HG03064 (cell line): ENCODE data around the gene EPHB4.
A peak's percentile ranks its signal among the peaks of the same experiment; 100 is the strongest.
"Not testable (repeated sequence)": the region's sequence is repeated elsewhere in the genome, so short reads cannot be mapped to it uniquely, and the experiment has no call there.

Source experiments
- ATAC-seq: cut with Tn5 transposase; IDR thresholded peaks from one replicate; pipeline ENCODE4 v1.9.1; 2021; ENCODE audit warnings: low read depth; ENCODE audit not compliant: unreplicated experiment

EPHB4 gene

DNA sequence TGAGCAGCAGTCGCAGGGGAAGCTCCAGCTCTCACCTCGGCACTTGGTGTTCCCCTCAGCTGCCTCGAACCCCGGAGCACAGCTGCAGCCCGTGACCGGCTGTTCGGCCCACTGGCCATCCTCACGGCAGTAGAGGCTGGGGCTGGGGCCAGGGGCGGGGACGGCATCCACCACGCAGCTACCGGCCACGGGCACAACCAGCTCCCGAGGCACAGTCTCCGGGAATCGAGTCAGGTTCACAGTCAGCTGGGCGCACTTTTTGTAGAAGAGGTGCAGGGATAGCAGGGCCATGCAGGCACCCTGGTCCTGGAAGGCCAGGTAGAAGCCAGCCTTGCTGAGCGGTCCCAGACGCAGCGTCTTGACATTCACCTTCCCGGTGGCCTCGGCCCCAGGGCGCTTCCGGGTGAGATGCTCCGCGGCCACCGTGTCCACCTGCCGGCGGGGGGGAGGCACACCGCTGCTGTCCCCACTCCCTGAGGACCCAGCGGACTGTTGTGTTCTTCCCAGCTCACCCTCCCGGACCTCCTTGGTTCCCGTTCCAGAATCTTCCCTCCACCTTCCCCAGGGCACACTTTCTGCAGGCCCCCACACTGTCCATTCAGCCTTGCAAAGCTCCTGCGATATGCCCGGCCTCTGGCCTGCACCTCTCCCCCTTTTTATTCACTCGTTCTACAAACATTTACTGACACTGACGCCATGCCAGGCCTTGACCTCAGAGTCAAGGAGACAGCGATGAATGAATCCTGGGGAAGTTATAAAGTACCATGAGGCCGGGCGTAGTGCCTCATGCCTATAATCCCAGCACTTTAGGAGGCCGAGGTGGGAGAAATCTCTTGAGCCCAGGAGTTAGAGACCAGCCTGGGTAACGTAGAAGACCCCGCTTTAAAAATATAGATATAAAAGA, 4.8 kb downstream of the EPHB4 start:
- ATAC-seq: no peak

DNA sequence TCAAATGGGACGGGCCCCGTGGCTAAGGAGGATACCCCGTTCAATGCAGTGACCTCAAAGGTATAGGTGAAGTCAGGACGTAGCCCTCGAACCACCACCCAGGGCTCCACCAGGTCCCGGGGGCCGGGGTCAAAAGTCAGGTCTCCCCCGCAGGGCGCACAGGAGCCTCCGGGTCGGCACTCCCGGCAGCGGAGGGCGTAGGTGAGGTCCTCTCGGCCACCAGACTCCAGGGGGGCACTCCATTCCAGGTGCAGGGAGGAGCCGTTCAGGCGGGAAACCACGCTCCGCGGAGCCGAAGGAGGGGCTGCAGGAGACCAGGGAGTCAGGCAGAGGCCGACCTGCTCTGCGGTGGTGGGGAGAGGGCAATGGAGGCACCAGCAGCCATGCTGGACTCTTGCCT, 7.7 kb downstream of the EPHB4 start:
- no peak for ATAC-seq

DNA sequence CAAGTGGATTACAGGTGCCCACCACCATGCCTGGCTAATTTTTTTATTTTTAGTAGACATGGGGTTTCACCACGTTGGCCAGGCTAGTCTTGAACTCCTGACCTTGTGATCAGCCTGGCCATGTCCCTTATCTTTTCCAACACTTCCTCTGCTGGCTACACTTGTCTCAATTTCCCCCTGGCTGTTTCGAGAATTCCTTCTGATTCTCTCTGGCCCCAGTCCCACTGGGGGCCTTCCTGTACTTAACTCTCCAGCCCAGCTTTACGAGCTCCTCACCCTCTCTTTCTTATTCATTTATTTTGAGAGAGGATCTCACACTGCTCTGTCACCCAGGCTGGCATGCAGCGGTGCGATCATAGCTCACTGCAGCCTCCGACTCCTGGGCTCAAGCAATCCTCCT, 8.5 kb downstream of the EPHB4 start:
- no peak for ATAC-seq

DNA sequence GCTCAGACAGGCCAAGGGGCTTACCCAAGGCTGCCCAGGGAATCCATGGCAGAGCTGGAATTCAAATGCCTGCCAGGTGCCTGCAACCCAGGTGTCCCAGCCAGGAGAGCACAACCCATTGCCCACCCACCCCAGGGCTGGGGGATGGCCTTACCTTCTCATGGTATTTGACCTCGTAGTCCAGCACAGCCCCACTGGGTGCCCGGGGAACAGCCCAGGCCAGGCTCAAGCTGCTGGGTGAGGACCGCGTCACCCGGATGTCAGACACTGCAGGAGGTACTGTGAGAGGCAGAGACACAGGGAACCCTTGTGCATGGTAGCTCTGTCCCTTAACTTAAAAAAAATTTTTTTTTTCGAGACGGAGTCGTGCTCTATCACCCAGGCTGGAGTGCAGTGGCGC, 9.0 kb downstream of the EPHB4 start:
- ATAC-seq: no peak

DNA sequence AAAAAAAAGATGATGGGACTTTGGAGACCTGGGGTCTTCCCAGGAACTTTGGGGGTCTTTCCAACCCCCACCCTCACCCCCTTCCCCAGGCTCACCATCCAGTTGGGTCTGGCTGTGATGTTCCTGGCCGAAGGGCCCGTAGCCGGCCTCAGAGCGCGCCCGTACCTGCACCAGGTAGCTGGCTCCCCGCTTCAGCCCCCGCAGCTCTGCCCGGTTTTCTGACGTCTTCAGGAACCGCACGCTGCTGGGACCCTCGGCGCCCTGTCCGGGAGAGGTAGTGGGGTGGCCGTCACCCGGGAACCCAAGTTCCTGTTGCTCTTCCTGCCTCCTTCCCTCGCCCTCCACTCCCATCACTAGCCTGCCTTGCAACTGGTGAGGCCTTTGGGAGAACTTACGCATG, 10.2 kb downstream of the EPHB4 start:
- ATAC-seq: no peak

DNA sequence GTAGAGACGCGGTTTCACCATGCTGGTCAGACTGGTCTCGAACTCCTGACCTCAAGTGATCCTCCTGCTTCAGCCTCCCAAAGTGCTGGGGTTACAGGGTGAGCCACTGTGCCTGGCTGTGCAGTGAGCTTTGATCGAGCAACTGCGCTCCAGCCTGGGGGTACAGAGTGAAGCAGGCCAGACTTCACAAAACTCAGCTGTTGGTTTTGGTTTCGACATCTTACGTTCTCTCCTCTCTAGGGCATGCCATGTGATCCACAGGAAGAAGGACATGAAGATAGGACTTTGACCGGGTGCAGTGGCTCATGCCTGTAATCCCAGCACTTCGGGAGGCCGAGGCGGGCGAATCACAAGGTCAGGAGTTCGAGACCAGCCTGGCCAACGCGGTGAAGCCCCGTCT, 10.8 kb downstream of the EPHB4 start:
- ATAC-seq: not testable (repeated sequence)

DNA sequence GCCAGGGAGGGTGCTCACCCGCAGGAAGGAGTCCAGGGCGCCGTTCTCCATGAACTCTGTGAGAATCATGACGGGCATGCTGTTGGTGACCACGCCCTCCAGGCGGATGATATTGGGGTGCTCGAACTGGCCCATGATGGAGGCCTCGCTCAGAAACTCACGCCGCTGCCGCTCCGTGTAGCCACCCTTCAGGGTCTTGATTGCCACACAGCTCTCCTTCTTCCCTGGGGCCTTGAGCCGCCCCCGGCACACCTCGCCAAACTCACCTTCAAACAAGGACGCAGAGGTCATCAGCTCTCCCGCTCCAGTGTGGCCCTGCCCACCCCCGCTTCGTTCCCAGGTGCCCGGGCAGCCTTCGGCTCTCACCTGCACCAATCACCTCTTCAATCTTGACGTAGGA, 14.6 kb downstream of the EPHB4 start:
- ATAC-seq: no peak

DNA sequence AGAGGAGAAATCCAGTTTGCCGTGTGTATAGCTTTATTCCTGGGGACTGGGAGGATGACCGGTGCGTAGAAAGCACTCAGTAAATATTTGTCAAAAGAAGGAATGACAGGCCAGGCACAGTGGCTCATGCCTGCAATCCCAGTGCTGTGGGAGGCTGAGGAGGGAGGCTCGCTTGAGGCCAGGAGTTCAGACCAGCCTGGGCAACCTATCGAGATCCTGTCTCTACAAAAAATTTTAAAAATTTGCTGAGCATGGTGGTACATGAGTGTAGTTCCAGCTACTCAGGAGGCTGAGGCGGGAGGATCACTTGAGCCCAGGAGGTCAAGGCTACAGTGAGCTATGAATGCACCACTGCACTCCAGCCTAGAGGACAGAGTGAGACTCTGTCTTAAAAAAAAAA, 15.8 kb downstream of the EPHB4 start:
- no peak for ATAC-seq

DNA sequence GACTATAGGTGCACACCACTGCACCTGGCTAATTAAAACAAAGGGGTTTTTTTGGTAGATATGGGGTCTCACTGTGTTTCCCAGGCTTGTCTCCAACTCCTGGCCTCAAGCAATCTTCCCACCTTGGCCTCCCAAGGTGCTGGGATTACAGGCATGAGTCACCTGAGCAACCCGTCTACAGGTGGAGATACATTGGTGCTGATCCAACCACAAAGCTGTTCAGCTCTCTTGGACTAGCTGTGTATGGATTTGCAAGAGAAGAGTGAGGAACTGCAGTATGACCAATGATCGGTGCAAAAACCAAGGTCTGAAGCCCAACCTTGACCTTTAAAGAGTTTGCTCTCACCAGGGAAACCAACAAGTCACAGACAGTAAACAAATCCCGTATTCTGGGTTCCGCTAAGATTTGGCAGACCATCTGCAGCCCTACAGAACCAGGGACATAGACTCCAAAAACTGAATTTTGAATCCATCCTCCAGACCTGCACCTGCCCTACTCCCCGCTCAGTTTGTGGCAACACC, 18.9 kb downstream of the EPHB4 start:
- ATAC-seq: no peak

DNA sequence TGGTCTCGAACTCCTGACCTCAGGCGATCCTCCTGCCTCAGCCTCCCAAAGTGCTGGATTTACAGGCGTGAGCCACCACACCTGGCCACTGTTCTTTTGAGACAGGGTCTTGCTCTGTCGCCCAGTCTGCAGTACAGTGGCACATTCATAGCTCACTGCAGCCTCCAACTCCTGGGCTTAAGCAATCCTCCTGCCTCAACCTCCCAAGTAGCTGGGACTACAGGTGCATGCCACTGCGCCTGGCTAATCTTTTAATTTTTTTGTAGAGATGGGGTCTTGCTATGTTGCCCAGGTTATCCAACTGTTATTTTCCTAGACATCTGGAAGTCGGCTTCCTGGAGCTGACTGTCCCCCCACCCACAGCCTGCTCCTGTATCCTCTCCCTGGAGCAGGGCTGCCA, 20.4 kb downstream of the EPHB4 start:
- not testable (repeated sequence) for ATAC-seq

DNA sequence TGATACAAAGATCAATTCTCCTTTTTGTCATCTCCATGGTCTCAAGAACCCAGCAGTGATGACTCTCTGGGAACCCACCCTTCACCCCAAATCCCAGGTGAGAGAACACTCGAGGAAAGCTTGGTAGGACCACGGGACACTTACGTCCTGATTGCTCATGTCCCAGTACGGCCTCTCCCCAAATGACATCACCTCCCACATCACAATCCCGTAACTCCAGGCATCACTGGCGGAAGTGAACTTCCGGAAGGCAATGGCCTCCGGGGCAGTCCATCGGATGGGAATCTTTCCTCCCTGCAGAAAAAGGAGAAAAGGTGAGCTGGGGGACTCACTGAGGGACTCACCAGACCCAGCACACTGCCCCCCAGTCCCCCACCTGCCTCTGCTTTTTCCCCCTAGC, 21.0 kb downstream of the EPHB4 start:
- no peak for ATAC-seq

DNA sequence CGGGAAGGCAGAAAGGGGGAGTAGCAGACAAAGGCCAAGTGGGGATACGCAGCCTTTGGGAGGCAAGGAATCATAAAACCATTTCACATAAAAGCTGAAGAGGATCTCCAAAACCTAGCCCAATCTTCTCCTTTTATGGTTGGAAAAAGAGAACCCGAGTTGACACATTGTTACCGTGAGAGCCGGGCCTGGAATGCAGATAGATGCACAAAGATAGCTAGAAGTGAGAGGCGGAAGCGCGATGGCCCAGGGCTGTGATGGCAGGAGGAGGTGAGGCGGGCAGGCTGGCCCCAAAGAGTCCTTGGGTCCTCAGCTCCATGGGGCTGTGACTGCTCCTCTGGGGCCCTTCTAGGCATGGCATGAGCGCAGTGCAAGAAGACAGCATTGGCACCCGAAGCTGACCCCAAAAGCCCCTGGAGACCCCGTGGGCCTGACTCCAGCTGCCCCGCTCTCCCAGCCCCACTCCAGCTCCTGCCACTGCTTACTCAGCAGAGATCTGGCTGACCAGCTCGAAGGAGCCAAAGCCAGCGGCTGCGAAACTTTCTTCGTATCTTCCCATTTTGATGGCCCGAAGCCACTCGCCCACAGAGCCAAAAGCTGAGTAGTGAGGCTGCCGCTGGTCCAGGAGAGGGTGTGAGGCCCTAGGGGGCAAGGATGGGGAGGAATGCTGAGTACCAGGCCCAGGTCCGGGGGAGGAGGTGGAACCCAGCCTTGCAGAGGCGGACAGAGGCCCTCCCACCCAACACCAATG, 22.5 kb downstream of the EPHB4 start:
- ATAC-seq: no peak

DNA sequence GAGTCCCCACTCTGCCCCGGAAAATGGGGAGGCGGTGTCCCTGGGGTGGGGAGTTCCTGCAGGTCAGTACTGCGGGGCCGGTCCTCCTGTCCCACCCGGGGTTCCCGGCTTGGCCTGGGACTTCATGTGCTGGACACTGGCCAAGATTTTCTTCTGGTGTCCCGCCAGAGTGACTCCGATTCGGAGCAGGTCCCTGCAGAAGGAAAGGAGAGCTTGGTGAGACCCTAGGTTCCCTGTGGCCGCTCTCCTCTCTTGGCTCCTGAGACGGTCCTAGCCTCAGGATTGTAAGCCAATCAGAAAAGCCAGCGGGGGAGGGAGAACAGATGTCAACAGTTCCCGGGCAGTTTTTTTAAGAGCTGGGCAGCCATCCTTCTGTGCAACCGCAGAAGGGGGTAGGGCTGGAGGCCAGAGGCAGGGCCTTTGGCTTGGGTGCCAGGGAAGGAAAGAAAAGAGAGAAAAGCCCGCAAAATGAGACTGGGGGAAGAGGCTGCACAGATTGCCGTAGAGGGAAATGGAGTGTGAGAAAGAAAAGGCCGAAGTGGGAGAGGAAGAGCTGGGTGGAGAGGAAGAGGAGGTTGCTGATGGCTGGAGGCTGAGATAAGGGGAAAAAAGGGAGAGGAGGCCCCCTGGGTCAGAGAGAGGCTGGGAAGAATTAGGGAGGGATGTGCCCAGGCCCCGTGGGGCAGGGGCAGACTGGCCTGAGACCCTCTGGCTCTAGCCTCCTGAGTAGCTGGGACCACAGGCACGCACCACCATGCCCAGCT, 23.7 kb downstream of the EPHB4 start:
- peak; percentile 89 for ATAC-seq

DNA sequence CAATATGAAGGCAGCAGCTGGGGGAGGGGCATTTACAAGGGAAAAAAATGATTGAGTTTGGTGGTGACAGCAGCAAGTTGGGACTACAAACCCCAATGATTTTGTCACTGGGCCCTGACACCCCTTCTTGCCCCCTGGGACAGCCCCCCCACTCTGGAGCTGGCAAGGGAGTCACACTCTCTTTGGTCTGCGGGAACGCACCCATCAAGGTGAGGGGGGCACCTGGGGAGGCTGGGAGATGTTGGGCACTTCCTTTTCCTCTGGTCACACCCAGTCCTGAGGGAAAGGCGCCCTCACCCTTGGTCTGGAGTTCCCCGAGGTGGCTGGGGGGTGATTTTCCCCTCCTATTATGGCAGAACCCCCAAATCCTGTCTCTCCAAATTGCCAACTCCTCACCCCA, 24.4 kb downstream of the EPHB4 start:
- ATAC-seq: no peak

DNA sequence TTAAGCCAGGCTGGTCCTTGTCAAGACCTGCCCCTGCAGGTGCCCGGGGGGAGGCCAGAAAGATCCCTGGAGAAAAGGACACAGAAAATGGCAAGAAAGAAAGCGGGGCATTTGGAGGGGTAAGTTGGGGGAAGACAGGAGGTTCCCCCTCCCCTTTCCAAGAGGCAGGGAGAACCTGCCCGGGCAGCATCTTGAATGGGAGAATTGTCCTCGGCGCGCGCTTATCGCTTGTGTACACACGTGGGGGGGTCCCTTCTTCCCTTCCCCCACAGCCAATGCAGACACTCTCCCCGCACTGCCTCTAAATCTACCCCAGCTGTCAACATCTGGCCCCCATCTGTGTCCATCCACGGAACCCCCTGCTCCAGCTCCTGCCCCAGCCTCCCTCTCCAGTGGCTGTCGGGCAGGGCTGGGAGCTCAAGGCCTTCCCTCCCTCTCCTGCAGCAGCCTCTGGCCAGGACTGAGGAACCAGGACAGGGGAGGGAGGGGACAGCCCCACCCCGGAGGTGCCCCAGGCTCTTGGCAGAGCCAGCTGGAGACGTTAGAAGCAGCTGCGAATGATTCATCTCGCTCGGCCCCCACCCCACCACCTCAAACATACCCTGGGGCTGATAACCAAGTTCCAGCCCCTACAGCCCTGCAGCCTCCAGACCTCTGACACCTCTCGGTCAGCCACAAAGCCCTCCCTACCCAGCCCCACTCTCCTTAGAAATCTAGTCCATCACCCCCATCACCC, 25.3 kb downstream of the EPHB4 start:
- no peak for ATAC-seq

DNA sequence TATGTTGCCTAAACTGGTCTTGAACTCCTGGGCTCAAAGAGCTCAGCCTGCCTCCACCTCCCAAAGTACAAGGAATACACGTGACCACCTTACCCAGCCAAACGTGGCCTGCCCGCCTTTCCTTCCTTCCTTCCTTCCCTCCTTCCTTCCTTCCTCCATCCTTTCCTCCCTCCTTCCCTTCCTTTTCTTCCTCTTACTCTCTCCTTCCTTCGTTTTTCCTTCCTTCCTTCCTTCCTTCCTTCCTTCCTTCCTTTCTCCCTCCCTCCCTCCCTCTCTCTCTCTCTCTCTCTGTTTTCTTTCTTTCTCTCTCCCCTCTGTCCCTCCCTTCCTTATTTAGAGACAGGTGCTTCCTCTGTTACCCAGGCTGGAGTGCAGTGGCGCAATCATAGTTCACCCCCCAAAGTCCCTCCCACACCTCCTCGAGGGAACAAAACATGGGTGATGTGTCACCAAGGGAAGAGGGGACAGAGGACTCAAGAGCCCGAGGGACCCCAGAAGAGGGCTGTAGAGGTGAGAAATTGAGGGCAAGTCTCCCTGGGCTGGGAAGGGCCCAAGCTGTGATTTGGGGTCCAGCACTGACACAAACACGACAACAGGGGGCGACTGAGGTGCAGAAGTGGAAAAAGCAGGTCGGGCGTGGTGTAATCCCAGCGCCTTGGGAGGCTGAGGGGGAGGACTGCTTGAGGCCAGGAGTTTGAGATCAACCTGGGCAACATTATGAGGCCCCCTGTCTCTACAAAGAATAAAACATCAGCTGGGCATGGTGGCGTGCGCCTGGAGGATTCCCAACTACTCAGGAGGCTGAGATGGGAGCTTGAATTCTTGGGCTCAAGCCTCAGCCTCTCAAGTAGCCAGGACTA, 28.1 kb downstream of the EPHB4 start:
- no peak for ATAC-seq

DNA sequence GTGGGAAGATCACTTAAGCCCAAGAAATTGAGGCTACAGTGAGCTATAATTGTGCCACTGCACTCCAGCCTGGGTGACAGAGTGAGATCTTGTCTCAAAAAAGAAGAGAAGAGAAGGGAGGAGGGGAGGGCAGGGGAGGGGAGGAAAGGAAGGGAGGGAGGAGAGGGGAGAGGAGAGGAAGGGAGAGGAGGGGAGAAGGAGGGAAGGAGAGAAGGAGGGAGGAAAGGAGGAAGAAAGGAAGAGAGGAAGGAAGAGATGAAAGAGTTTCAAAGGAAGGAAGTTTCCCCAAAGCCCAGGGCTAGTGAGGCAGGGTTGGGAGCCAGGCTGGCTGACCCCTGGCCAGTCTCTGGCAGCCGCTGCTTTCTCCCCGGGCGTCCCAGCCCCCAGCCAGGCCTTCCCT, 32.6 kb downstream of the EPHB4 start:
- no peak for ATAC-seq

DNA sequence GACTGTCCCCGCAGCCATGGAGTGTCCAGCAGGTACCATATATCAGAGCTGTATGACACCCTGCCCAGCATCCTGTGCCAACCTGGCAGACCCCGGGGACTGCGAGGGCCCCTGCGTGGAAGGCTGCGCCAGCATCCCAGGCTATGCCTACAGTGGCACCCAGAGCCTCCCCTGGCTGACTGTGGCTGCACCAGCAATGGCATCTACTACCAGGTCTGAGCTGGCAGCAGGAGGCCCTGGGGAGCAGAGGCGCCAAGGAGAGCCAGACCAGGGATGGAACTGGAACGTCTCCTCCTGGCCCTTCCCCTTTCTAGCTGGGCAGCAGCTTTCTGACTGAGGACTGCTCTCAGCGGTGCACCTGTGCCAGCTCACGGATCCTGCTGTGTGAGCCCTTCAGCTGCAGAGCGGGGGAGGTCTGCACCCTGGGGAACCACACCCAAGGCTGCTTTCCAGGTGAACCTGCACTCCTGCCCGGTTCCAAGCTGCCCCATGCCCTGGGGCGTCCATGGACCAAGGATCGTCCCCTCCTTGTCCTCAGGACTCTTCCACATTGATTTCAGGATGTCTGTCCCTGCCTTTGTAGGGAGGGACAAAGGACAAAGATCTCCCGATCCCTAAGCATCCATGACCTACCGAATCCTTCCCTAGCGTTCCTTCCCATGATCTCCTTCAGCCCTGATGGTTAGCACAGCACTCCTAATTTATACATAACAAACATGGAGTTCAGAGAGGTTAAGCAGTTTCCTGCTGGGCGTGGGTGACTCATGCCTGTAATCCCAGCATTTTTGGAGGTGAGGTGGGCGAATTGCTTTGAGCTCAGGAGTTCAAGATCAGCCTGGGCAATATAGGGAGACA, 33.3 kb downstream of the EPHB4 start:
- ATAC-seq: no peak
